Neural progenitor cell (in vitro differentiated cells): Measurements from ENCODE around the gene CCDC183. TPM values are rescaled to one million over a fixed set of nuclear protein-coding genes. Genes with fewer than 3 reads are reported as not detected.

Source experiments
- DNase-seq: peaks from one replicate; pipeline ENCODE4 v3.0.0-alpha.2; 2016; ENCODE audit warnings: low spot score
- H2AFZ ChIP-seq: fragments of 200-600 bp; sonication (generic); replicated peaks from 2 replicates; pipeline ENCODE4 v1.6.1; 2016; ENCODE audit warnings: antibody characterized with exemption
- H3F3A ChIP-seq: fragments of 200-600 bp; sonication (generic); 2 replicates; pipeline ENCODE4 v1.6.1; 2016; ENCODE audit warnings: antibody characterized with exemption, low read depth
- H3K27ac ChIP-seq: fragments of 200-600 bp; sonication (generic); 2 replicates; pipeline ENCODE4 v1.5.1; 2016; ENCODE audit warnings: mild to moderate bottlenecking
- H3K27me3 ChIP-seq: fragments of 200-600 bp; sonication (generic); 2 replicates; pipeline ENCODE4 v1.6.1; 2016; ENCODE audit warnings: mild to moderate bottlenecking, moderate library complexity
- H3K36me3 ChIP-seq: fragments of 200-600 bp; sonication (generic); 2 replicates; pipeline ENCODE4 v1.5.1; 2016
- H3K4me1 ChIP-seq: fragments of 200-600 bp; sonication (generic); 2 replicates; pipeline ENCODE4 v1.6.1; 2016; ENCODE audit warnings: mixed run types
- H3K4me2 ChIP-seq: fragments of 200-600 bp; sonication (generic); 2 replicates; pipeline ENCODE4 v1.6.1; 2016
- H3K4me3 ChIP-seq: fragments of 200-600 bp; sonication (generic); 2 replicates; pipeline ENCODE4 v1.5.1; 2016
- H3K79me2 ChIP-seq: fragments of 200-600 bp; sonication (generic); 2 replicates; pipeline ENCODE4 v1.6.1; 2016; ENCODE audit warnings: low read depth
- H3K9ac ChIP-seq: fragments of 200-600 bp; sonication (generic); 2 replicates; pipeline ENCODE4 v1.6.1; 2016
- H3K9me3 ChIP-seq: fragments of 200-600 bp; sonication (generic); 2 replicates; pipeline ENCODE4 v1.5.1; 2016; ENCODE audit warnings: low read depth
- H4K20me1 ChIP-seq: fragments of 200-600 bp; sonication (generic); 2 replicates; pipeline ENCODE4 v1.6.1; 2016; ENCODE audit warnings: low read depth
- H3K27ac Mint-ChIP-seq: 3 replicates; pipeline ENCODE4 v1.8.0; 2021; ENCODE audit warnings: mixed read lengths
- H3K27me3 Mint-ChIP-seq: 2 replicates; pipeline ENCODE4 v1.8.0; 2022; ENCODE audit warnings: low read depth, mild to moderate bottlenecking, inconsistent platforms, moderate library complexity, mixed read lengths; ENCODE audit not compliant: insufficient read depth
- H3K36me3 Mint-ChIP-seq: 3 replicates; pipeline ENCODE4 v1.8.0; 2021; ENCODE audit warnings: mixed read lengths
- H3K4me1 Mint-ChIP-seq: 3 replicates; pipeline ENCODE4 v1.8.0; 2021; ENCODE audit warnings: mixed read lengths
- H3K4me3 Mint-ChIP-seq: 3 replicates; pipeline ENCODE4 v1.8.0; 2021; ENCODE audit warnings: mild to moderate bottlenecking, moderate library complexity, mixed read lengths
- H3K9me3 Mint-ChIP-seq: 3 replicates; pipeline ENCODE4 v1.8.0; 2020; ENCODE audit warnings: mixed read lengths
- EZH2 ChIP-seq: fragments of 200-600 bp; sonication (generic); IDR thresholded peaks from 2 replicates; pipeline ENCODE4 v1.6.1; 2017; ENCODE audit warnings: antibody characterized with exemption, mild to moderate bottlenecking, moderate library complexity
- EZH2phosphoT487 ChIP-seq: fragments of 200-600 bp; sonication (generic); IDR thresholded peaks from 2 replicates; pipeline ENCODE4 v1.6.1; 2017; ENCODE audit warnings: antibody characterized with exemption
- total RNA-seq: library from RNA; depleted of rRNA; stranded (reverse); fragments of >200 nt; gene quantifications from 2 replicates; pipeline ENCODE4 v1.2.3, GENCODE V29; 2015; ENCODE audit warnings: low replicate concordance
- TF ChIP-seq, protein P1 (sequence below): fragments of 200-600 bp; sonication (generic); IDR thresholded peaks from 2 replicates; pipeline ENCODE4 v1.5.1; 2017; ENCODE audit warnings: antibody characterized with exemption, mild to moderate bottlenecking

The CCDC183 gene
- total RNA-seq, 1 donor from 2014 or later: 0.84 TPM

DNA sequence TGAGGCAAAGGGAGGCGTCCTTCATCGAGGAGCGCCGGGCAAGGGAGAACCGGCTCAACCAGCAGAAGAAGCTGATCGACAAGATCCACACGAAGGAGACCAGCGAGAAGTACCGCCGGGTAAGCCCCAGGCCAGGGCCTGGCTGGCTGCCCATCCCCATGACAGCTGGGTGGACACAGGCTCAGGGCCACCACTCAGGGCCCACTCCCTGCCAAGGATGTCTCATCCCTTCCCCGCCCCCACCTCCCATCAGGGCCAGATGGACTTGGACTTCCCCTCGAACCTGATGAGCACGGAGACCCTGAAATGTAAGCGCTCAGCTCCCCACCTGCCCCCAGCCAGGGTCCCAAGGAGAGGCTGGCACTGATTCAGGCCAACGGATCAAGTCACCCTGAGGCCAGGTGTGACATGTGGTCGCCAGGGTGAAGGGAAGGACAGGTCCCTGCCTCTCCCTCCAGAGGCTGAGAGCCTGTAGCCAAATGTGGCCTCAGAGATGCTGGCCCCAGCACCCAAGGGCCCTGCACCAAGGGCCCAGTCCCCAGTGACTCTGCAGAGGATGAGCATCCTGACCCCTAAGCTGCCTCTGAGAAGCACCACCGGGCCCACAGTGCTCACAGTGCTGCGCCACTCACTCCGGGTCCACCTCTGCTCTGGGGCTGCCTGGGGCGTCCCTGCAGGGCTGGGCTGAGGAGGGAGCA is 8.5 kb downstream of the CCDC183 start:
- H3K4me1 ChIP-seq: peaks cover 23% of the 10 kb centered on the region
- TF ChIP-seq EZH2: no peak
- DNase-seq: no peak
- peaks cover 8% of the 10 kb centered on the region for H3K27me3 ChIP-seq
- H3K9ac ChIP-seq: no peak overlapping the region
- H3K36me3 ChIP-seq: peaks cover 2% of the 10 kb centered on the region
- H3K9me3 ChIP-seq: no peaks in the 10 kb centered on the region
- no peak overlapping the region for H3K4me3 ChIP-seq
- no peak overlapping the region for H2AFZ ChIP-seq
- H3K27ac ChIP-seq: no peak overlapping the region
- no peak overlapping the region for H3K4me2 ChIP-seq
- peaks cover 6% of the 10 kb centered on the region for H3K36me3 Mint-ChIP-seq
- H3K4me1 Mint-ChIP-seq: peaks cover 39% of the 10 kb centered on the region
- H3F3A ChIP-seq: peaks cover 21% of the 10 kb centered on the region
- peaks cover 16% of the 10 kb centered on the region for H3K27me3 Mint-ChIP-seq
- no peak overlapping the region for H3K27ac Mint-ChIP-seq
- peaks cover 18% of the 10 kb centered on the region for H3K79me2 ChIP-seq
- H3K4me3 Mint-ChIP-seq: no peak overlapping the region
- H3K9me3 Mint-ChIP-seq: peaks cover 2% of the 10 kb centered on the region
- H4K20me1 ChIP-seq: peaks cover 12% of the 10 kb centered on the region

DNA sequence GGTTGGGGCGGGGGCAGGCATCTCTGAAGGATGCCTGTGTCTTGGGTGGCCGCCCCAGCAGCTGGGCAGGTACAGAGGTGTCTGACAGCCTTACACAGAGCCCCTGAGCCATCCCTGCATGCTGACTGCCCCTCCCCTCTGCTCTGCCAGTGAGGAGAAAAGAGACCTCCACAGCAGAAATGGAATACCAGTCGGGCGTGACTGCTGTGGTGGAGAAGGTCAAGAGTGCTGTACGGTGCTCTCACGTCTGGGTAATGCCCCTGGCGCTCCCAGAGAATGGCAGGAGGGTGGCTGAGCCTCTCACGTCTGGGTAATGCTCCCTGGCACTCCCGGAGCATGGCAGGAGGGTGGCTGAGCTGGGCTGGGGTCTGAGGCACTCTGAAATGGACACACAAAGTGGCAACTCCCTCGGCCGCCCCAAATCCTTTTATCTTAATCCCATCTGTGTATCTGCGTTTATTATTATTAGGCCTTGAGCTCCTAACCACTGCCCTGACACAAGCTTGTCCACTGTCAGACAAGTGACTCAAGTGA is 9.1 kb downstream of the CCDC183 start:
- TF ChIP-seq EZH2 (no peak), EZH2phosphoT487 (no peak)
- TF ChIP-seq, protein P1, sequence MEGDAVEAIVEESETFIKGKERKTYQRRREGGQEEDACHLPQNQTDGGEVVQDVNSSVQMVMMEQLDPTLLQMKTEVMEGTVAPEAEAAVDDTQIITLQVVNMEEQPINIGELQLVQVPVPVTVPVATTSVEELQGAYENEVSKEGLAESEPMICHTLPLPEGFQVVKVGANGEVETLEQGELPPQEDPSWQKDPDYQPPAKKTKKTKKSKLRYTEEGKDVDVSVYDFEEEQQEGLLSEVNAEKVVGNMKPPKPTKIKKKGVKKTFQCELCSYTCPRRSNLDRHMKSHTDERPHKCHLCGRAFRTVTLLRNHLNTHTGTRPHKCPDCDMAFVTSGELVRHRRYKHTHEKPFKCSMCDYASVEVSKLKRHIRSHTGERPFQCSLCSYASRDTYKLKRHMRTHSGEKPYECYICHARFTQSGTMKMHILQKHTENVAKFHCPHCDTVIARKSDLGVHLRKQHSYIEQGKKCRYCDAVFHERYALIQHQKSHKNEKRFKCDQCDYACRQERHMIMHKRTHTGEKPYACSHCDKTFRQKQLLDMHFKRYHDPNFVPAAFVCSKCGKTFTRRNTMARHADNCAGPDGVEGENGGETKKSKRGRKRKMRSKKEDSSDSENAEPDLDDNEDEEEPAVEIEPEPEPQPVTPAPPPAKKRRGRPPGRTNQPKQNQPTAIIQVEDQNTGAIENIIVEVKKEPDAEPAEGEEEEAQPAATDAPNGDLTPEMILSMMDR: no peak
- peaks cover 2% of the 10 kb centered on the region for H3K9me3 Mint-ChIP-seq
- peaks cover 42% of the 10 kb centered on the region for H3K4me1 Mint-ChIP-seq

DNA sequence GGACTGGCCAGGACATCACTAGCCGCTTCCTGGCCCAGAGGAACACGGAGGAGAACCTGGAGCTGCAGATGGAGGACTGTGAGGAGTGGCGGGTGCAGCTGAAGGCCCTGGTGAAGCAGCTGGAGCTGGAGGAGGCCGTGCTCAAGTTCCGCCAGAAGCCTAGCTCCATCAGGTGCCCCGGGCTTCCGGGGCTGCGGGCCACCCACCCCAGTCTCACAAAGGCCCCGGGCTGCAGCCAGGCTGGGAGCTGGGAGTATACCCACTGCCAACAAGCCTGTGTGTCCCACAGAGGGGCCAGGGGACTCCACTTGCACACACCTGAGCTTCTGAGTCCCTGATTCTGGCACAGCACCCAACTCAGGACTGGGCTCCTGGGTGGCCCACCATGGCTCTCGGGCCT is 9.9 kb downstream of the CCDC183 start:
- H3K9ac ChIP-seq: no peak overlapping the region
- peaks cover 27% of the 10 kb centered on the region for H4K20me1 ChIP-seq
- no peak overlapping the region for H3K27ac Mint-ChIP-seq
- no peak overlapping the region for H3K4me3 ChIP-seq
- peaks cover 3% of the 10 kb centered on the region for H3K36me3 ChIP-seq
- H3K27me3 Mint-ChIP-seq: peaks cover 16% of the 10 kb centered on the region
- H3F3A ChIP-seq: peaks cover 11% of the 10 kb centered on the region
- H3K4me2 ChIP-seq: no peak overlapping the region
- peaks cover 32% of the 10 kb centered on the region for H3K79me2 ChIP-seq
- H3K4me3 Mint-ChIP-seq: peak overlapping the region; percentile 91
- no peak overlapping the region for H2AFZ ChIP-seq
- no peak for DNase-seq
- H3K4me1 ChIP-seq: peaks cover 29% of the 10 kb centered on the region
- TF ChIP-seq EZH2: no peak
- TF ChIP-seq, protein P1: no peak
- H3K9me3 ChIP-seq: no peaks in the 10 kb centered on the region
- peaks cover 15% of the 10 kb centered on the region for H3K36me3 Mint-ChIP-seq
- H3K4me1 Mint-ChIP-seq: peaks cover 40% of the 10 kb centered on the region
- H3K27ac ChIP-seq: no peak overlapping the region
- peaks cover 2% of the 10 kb centered on the region for H3K9me3 Mint-ChIP-seq
- peaks cover 5% of the 10 kb centered on the region for H3K27me3 ChIP-seq

More for the DNA sequence above, 9.1 kb downstream of the CCDC183 start:
- no peak overlapping the region for H3K4me2 ChIP-seq
- H3F3A ChIP-seq: peaks cover 18% of the 10 kb centered on the region
- H3K9me3 ChIP-seq: no peaks in the 10 kb centered on the region
- no peak overlapping the region for H3K4me3 ChIP-seq
- H3K27me3 ChIP-seq: peaks cover 5% of the 10 kb centered on the region
- Mint-ChIP-seq H3K27me3 (peaks cover 16% of the 10 kb centered on the region), H3K4me3 (peak overlapping the region; percentile 73), H3K27ac (peak overlapping the region; percentile 60), H3K36me3 (peaks cover 11% of the 10 kb centered on the region)
- H4K20me1 ChIP-seq: peaks cover 19% of the 10 kb centered on the region
- H3K4me1 ChIP-seq: peaks cover 27% of the 10 kb centered on the region
- DNase-seq: no peak
- peaks cover 24% of the 10 kb centered on the region for H3K79me2 ChIP-seq
- no peak overlapping the region for H2AFZ ChIP-seq
- H3K36me3 ChIP-seq: peaks cover 3% of the 10 kb centered on the region
- H3K27ac ChIP-seq: no peak overlapping the region
- no peak overlapping the region for H3K9ac ChIP-seq

DNA sequence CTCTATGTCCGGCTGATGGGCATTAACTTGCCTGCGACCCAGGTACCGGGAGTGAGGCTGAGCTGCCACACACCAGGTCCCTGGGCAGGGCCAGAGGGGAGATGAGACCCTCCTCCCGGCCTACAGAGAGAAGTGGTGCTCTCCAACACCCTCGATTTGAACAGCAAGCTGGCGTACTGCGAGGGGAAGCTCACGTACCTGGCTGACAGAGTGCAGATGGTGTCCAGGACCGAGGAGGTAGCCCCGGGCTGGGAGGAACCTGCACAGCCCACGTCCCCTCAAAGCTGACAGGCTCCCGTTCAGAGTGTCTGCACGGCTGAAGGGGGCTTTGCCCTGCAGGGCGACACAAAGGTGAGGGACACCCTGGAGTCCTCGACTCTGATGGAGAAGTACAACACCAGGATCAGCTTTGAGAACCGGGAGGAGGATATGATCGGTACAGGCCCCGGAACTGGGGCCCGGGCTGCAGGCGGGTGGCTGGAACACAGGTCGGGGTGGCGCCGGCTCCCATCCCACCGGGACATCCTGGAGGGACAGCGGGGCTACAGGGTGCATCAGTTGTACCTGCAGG is 10.6 kb downstream of the CCDC183 start:
- H2AFZ ChIP-seq: no peak overlapping the region
- Mint-ChIP-seq H3K4me1 (peaks cover 37% of the 10 kb centered on the region), H3K27me3 (peaks cover 13% of the 10 kb centered on the region), H3K9me3 (peaks cover 2% of the 10 kb centered on the region), H3K4me3 (peak overlapping the region; percentile 91), H3K36me3 (peaks cover 16% of the 10 kb centered on the region), H3K27ac (no peak overlapping the region)
- no peak for DNase-seq
- TF ChIP-seq EZH2phosphoT487: no peak
- TF ChIP-seq EZH2: no peak
- TF ChIP-seq, protein P1: no peak
- peaks cover 5% of the 10 kb centered on the region for H3K27me3 ChIP-seq
- H3K4me1 ChIP-seq: peaks cover 25% of the 10 kb centered on the region
- peaks cover 3% of the 10 kb centered on the region for H3K36me3 ChIP-seq
- peak overlapping the region; percentile 92 for H3K4me2 ChIP-seq
- no peak overlapping the region for H3K27ac ChIP-seq
- H4K20me1 ChIP-seq: peaks cover 33% of the 10 kb centered on the region
- H3K9ac ChIP-seq: no peak overlapping the region
- H3K4me3 ChIP-seq: peak overlapping the region; percentile 100
- no peaks in the 10 kb centered on the region for H3K9me3 ChIP-seq
- peaks cover 5% of the 10 kb centered on the region for H3F3A ChIP-seq
- peaks cover 38% of the 10 kb centered on the region for H3K79me2 ChIP-seq
